Measurements from ENCODE around the gene DPAGT1. TPM values are rescaled to one million over a fixed set of nuclear protein-coding genes. Genes with fewer than 3 reads are reported as not detected.

The DPAGT1 gene
- total and polyA plus RNA-seq, 2 of the 8 experiments (the other 6 are each of a cell fraction or from before 2014, with no cell fraction given): 59.8 to 236 TPM

DNA sequence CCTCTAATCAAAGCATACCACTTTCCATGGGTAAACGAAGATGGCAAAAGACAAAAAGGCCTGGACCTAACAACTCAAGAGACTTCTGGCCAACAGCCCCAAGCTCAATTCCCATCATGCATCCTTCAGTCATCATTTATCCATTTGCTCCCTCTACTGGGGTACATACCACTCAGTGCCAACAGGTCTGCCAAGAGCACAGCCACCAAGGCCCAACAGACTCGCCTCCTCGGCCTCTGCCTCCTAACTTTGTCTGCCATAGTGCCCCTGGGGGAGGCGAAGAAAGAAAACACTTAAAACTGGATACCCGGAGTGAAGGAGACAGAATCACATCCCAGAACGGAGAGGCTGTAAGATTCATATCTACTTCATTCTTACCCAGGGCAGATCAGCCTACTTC, 45.8 kb downstream of the DPAGT1 start:
- Histone ChIP-seq H3K14ac (ENCODE audit: insufficient read length) (no peak overlapping the region), H4K20me1 (replicated peaks in 1 of 2; ENCODE audit: control insufficient read depth in 1 of 2, insufficient read depth in 2 of 2, low read length in 2 of 2) (peaks cover 3 to 24% of the 10 kb centered on the region in 2 experiments), H3K79me1 (ENCODE audit: low read depth, low read length) (peaks cover 16% of the 10 kb centered on the region), H3K18ac (ENCODE audit: extremely low read depth, low read length) (no peak overlapping the region), H3K4me3 (ENCODE audit: extremely low read depth in 1 of 4, insufficient read depth in 2 of 4, low read depth in 3 of 4, low read length in 4 of 4) (peak overlapping the region; percentile 76 to 98 (median 89)), H3K27me3 (replicated peaks in 1 of 4; ENCODE audit: control insufficient read depth in 3 of 4, extremely low read depth in 1 of 4, insufficient read depth in 3 of 4, low read length in 3 of 4) (no peaks in the 10 kb centered on the region), H3K23ac (ENCODE audit: insufficient read length) (no peak overlapping the region), H2BK120ac (replicated peaks; ENCODE audit: low read depth, low read length) (no peak overlapping the region), H3K79me2 (ENCODE audit: control insufficient read depth in 1 of 2, insufficient read depth in 2 of 2, low read length in 2 of 2) (peaks cover 8 to 21% of the 10 kb centered on the region in 2 experiments; a peak in 3 of 4 replicates), H4K8ac (ENCODE audit: extremely low read depth, insufficient read depth, low read length) (no peak overlapping the region), H2BK12ac (ENCODE audit: low read depth, low read length) (no peak overlapping the region), H3K4ac (replicated peaks; ENCODE audit: insufficient read length, low read depth, low read length) (no peak overlapping the region), H3K4me1 (replicated peaks in 1 of 4; ENCODE audit: control insufficient read depth in 3 of 4, insufficient read depth in 4 of 4, low read length in 3 of 4) (peaks cover 0 to 8% (median 3%) of the 10 kb centered on the region in 4 experiments; a peak in 5 of 7 replicates), H2BK20ac (ENCODE audit: low read length) (no peak overlapping the region), H4K5ac (ENCODE audit: insufficient read length, low read depth, low read length) (no peak overlapping the region), H2BK5ac (ENCODE audit: low read depth, low read length) (0 out of 2 replicates have a peak overlapping the region, but pooled peaks have one; percentile 96), H3K9me3 (ENCODE audit: insufficient read depth in 2 of 2, low read depth in 1 of 2, low read length in 1 of 2) (no peaks in the 10 kb centered on the region; a peak in 1 of 4 replicates), H3K27ac (ENCODE audit: low read depth, low read length) (peak overlapping the region; percentile 82), H4K91ac (replicated peaks; ENCODE audit: insufficient read length, low read length) (no peak overlapping the region), H2AK5ac (ENCODE audit: low read depth, low read length) (no peak overlapping the region), H3K4me2 (ENCODE audit: insufficient read depth in 1 of 2, low read depth in 2 of 2, low read length in 2 of 2) (peak overlapping the region; percentile 79 to 82), H3K23me2 (ENCODE audit: low read depth, low read length) (peaks cover 4% of the 10 kb centered on the region), H3K36me3 (ENCODE audit: control insufficient read depth in 2 of 4, insufficient read depth in 4 of 4, low read length in 3 of 4) (peaks cover 32 to 47% (median 44%) of the 10 kb centered on the region in 4 experiments), H3K9ac (replicated peaks in 1 of 4; ENCODE audit: extremely low read depth in 1 of 4, low read depth in 3 of 4, low read length in 3 of 4) (peak overlapping the region; percentile 46 to 92 (median 86)), H2AFZ (ENCODE audit: low read length) (no peak overlapping the region), H2BK15ac (ENCODE audit: low read length) (no peak overlapping the region), H3K56ac (replicated peaks; ENCODE audit: insufficient read length, low read depth, low read length) (no peak overlapping the region)
- ChIA-PET CTCF (ENCODE audit: partially characterized antibody) (interaction anchor here (0.6 to 2.0 kb wide), 18 partner anchors 8 to 774 kb away, joined by 3 to 9 read pairs (median 3); partner anchors contain the start of genes HMBS, SLC37A4 and VPS11), POLR2A (ENCODE audit: partially characterized antibody) (interaction anchor here (0.7 to 5.1 kb wide), 18 partner anchors 8 to 267 kb away, joined by 3 to 56 read pairs (median 10); partner anchors contain the start of genes C2CD2L, HMBS, RPS25 and SLC37A4)
- TF ChIP-seq TBP (IDR thresholded peaks at IDR 0.05; ENCODE audit: low read depth, low read length) (no peak), RAD21 (IDR thresholded peaks at IDR 0.05 in 1 of 2, conservative IDR thresholded peaks at IDR 0.05 in 1 of 2; ENCODE audit: low read depth in 2 of 2, low read length in 2 of 2) (peak in 1 of 2 experiments; percentile 15; a peak in 1 of 4 replicates), EP300 (IDR thresholded peaks at IDR 0.05; ENCODE audit: borderline replicate concordance in 1 of 2, low read depth in 2 of 2, low read length in 2 of 2) (no peak), CTCF (IDR thresholded peaks at IDR 0.05; ENCODE audit: control extremely low read depth in 1 of 3, insufficient read depth in 1 of 3, low read depth in 1 of 3, low read length in 3 of 3) (peak in 1 of 3 experiments; percentile 6; a peak in 1 of 4 replicates), FOSL1 (IDR thresholded peaks at IDR 0.05; ENCODE audit: insufficient read depth, low read depth, low read length) (no peak), RFX5 (IDR thresholded peaks at IDR 0.05; ENCODE audit: borderline replicate concordance, low read depth, low read length) (no peak), SUZ12 (IDR thresholded peaks at IDR 0.05; ENCODE audit: low read length) (no peak), JUND (IDR thresholded peaks at IDR 0.05; ENCODE audit: low read length) (no peak), GABPA (IDR thresholded peaks at IDR 0.05; ENCODE audit: borderline replicate concordance, insufficient read depth, low read length) (no peak)
- no peak for DNase-seq (ENCODE audit: low read depth in 1 of 2, low spot score in 2 of 2)
- 68% methylated on average over 6 of the region's 6 CpGs; no CpG with 5 or more reads in 1 of the 2 experiments for WGBS, 2 experiments (ENCODE audit: extremely low coverage in 1 of 2, insufficient coverage in 1 of 2, insufficient read length in 1 of 2, insufficient replicate concordance in 2 of 2, low coverage in 1 of 2, low lambda C conversion rate in 2 of 2, missing lambda C conversion rate in 1 of 2)
- no peak for FAIRE-seq
